Activated CD4-positive, CD25-positive, alpha-beta regulatory T cell treated with anti-CD3 and anti-CD28 coated beads, Interleukin-2, amount 50 U/mL, for 24 hours (primary cell): ENCODE results near the gene OR2B2.
"Not testable (repeated sequence)": the region's sequence is repeated elsewhere in the genome, so short reads cannot be mapped to it uniquely, and the experiment has no call there.

ENCODE experiments used
- ATAC-seq, 2 donors: fragments of 150-1000 bp; cut with Tn5 transposase; one replicate each; pipeline ENCODE4 v1.10.0; 2021; ENCODE audit warnings: mild to moderate bottlenecking in 1 of 2, moderate library complexity in 1 of 2

OR2B2 gene

GRCh38 chr6:27911956-27912446, at the start of gene OR2B2:
OR2B2 (minus strand) TSS chr6:27912396; CDS start chr6:27912319, 77 bp downstream.
- no peak for ATAC-seq

GRCh38 chr6:27957516-27957915, 45.3 kb upstream of the OR2B2 start:
- no peak for ATAC-seq

- no peak for ATAC-seq
Measured at GRCh38 chr6:27956941-27957340, 44.7 kb upstream of the OR2B2 start, which contains the start of gene OR2B6. OR2B6 (plus strand) TSS chr6:27957241; CDS start chr6:27957241, 0 bp downstream.

- ATAC-seq, result no peak
Measured at GRCh38 chr6:27951040-27951439, 38.8 kb upstream of the OR2B2 start.

- ATAC-seq, result no peak
Measured at GRCh38 chr6:27948237-27948636, 36.0 kb upstream of the OR2B2 start.

- ATAC-seq, result not testable (repeated sequence)
Measured at GRCh38 chr6:27943072-27943471, 30.9 kb upstream of the OR2B2 start.

GRCh38 chr6:27940766-27941165, 28.6 kb upstream of the OR2B2 start:
- no peak for ATAC-seq

GRCh38 chr6:27931209-27931608, 19.0 kb upstream of the OR2B2 start:
- no peak for ATAC-seq

GRCh38 chr6:27929930-27930329, 17.7 kb upstream of the OR2B2 start:
- ATAC-seq, result not testable (repeated sequence)

- not testable (repeated sequence) for ATAC-seq
Measured at GRCh38 chr6:27928041-27928440, 15.8 kb upstream of the OR2B2 start.

- no peak for ATAC-seq
Measured at GRCh38 chr6:27924179-27924578, 12.0 kb upstream of the OR2B2 start.

GRCh38 chr6:27922949-27923348, 10.8 kb upstream of the OR2B2 start:
- no peak for ATAC-seq

GRCh38 chr6:27908017-27908416, 4.2 kb downstream of the OR2B2 start:
- peak in 1 of 2 donors; percentile 64 for ATAC-seq

- peak; percentile 82 for ATAC-seq
Measured at GRCh38 chr6:27902335-27903314, 9.6 kb downstream of the OR2B2 start.

GRCh38 chr6:27901801-27902200, 10.4 kb downstream of the OR2B2 start:
- ATAC-seq, result no peak

GRCh38 chr6:27900197-27900596, 12.0 kb downstream of the OR2B2 start:
- ATAC-seq, result not testable (repeated sequence)

GRCh38 chr6:27899543-27899942, 12.7 kb downstream of the OR2B2 start:
- ATAC-seq, result no peak

GRCh38 chr6:27897580-27898206, 14.5 kb downstream of the OR2B2 start:
- ATAC-seq, result no peak

- no peak for ATAC-seq
Measured at GRCh38 chr6:27896398-27896796, 15.8 kb downstream of the OR2B2 start.

GRCh38 chr6:27894839-27895762, 17.1 kb downstream of the OR2B2 start:
- peak; percentile 28 to 36 for ATAC-seq

GRCh38 chr6:27893836-27894807, 18.1 kb downstream of the OR2B2 start:
- ATAC-seq, result peak; percentile 24 to 25
